Ishikawa (cell line): ENCODE data around the gene NBEAL1.

ENCODE experiments used
- CEBPB ChIP-seq: IDR thresholded peaks from 2 replicates; pipeline ENCODE4 v1.6.1; 2012
- CREB1 ChIP-seq: IDR thresholded peaks from 2 replicates; pipeline ENCODE4 v1.6.1; 2012; ENCODE audit warnings: low read depth
- EGR1 ChIP-seq: IDR thresholded peaks from 2 replicates; pipeline ENCODE4 v1.6.1; 2012
- EP300 ChIP-seq: IDR thresholded peaks from 2 replicates; pipeline ENCODE4 v1.6.1; 2012; ENCODE audit warnings: borderline replicate concordance
- FOXM1 ChIP-seq: IDR thresholded peaks from 2 replicates; pipeline ENCODE4 v1.6.1; 2012; ENCODE audit warnings: low read depth, borderline replicate concordance
- NFIC ChIP-seq: IDR thresholded peaks from 2 replicates; pipeline ENCODE4 v1.6.1; 2012
- RAD21 ChIP-seq: IDR thresholded peaks from 2 replicates; pipeline ENCODE4 v1.6.1; 2012; ENCODE audit warnings: low read depth
- REST ChIP-seq: IDR thresholded peaks from 2 replicates; pipeline ENCODE4 v1.6.1; 2012; ENCODE audit warnings: low read depth, mild to moderate bottlenecking
- TAF1 ChIP-seq: IDR thresholded peaks from 2 replicates; pipeline ENCODE4 v1.6.1; 2012; ENCODE audit warnings: low read depth, mild to moderate bottlenecking
- TCF12 ChIP-seq: IDR thresholded peaks from 2 replicates; pipeline ENCODE4 v1.6.1; 2012; ENCODE audit warnings: low read depth
- TEAD4 ChIP-seq: IDR thresholded peaks from 2 replicates; pipeline ENCODE4 v1.6.1; 2012
- USF1 ChIP-seq: IDR thresholded peaks from 2 replicates; pipeline ENCODE4 v1.6.1; 2012
- YY1 ChIP-seq: IDR thresholded peaks from 2 replicates; pipeline ENCODE4 v1.6.1; 2012; ENCODE audit warnings: low read depth
- ZBTB7A ChIP-seq: IDR thresholded peaks from 2 replicates; pipeline ENCODE4 v1.6.1; 2012; ENCODE audit warnings: low read depth
- TF ChIP-seq, protein P1 (sequence below): IDR thresholded peaks from 2 replicates; pipeline ENCODE4 v1.6.1; 2012

Gene NBEAL1

DNA sequence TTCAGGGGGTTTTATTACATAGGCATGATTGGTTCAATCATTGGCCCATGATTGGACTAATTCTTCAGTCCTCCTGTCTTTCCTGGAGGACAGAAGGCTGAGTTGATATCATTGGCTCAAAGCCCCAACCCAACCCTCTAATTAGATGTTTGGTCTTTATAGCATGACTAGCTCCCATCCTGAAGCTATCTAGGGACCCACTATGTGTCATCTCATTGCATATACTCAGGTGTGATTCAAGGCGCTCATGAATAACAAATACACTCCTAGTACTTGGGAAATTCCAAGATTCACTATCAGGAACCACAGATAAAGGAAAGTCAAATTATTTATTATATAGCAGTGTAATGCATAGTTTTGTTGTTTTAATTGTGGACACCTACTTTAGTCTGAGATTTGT is 24.9 kb upstream of the NBEAL1 start:
- TF ChIP-seq EGR1 = no peak
- no peak for TF ChIP-seq TAF1
- TF ChIP-seq EP300 = no peak
- no peak for TF ChIP-seq NFIC
- no peak for TF ChIP-seq RAD21
- TF ChIP-seq ZBTB7A = no peak
- TF ChIP-seq USF1 = no peak
- TF ChIP-seq FOXM1 = no peak
- no peak for TF ChIP-seq TEAD4
- TF ChIP-seq YY1 = no peak
- no peak for TF ChIP-seq TCF12
- no peak for TF ChIP-seq REST
- no peak for TF ChIP-seq CEBPB
- TF ChIP-seq CREB1 = no peak

- no peak for TF ChIP-seq EP300
Measured at GRCh38 chr2:202990501-202990900, 24.2 kb upstream of the NBEAL1 start.

GRCh38 chr2:203002054-203002821 is 12.4 kb upstream of the NBEAL1 start:
- TF ChIP-seq YY1 = no peak
- TF ChIP-seq USF1 = no peak
- no peak for TF ChIP-seq TAF1
- no peak for TF ChIP-seq CEBPB
- no peak for TF ChIP-seq TEAD4
- TF ChIP-seq ZBTB7A = no peak
- TF ChIP-seq EP300 = no peak
- no peak for TF ChIP-seq EGR1
- TF ChIP-seq TCF12 = no peak
- TF ChIP-seq REST = no peak
- no peak for TF ChIP-seq RAD21
- no peak for TF ChIP-seq NFIC
- no peak for TF ChIP-seq FOXM1
- no peak for TF ChIP-seq CREB1
- TF ChIP-seq, protein P1, sequence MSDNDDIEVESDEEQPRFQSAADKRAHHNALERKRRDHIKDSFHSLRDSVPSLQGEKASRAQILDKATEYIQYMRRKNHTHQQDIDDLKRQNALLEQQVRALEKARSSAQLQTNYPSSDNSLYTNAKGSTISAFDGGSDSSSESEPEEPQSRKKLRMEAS = no peak

GRCh38 chr2:203003716-203004115 is 11.0 kb upstream of the NBEAL1 start:
- TF ChIP-seq TAF1 = no peak
- no peak for TF ChIP-seq USF1
- TF ChIP-seq NFIC = no peak
- TF ChIP-seq, protein P1 = no peak
- no peak for TF ChIP-seq FOXM1
- TF ChIP-seq TCF12 = no peak

DNA sequence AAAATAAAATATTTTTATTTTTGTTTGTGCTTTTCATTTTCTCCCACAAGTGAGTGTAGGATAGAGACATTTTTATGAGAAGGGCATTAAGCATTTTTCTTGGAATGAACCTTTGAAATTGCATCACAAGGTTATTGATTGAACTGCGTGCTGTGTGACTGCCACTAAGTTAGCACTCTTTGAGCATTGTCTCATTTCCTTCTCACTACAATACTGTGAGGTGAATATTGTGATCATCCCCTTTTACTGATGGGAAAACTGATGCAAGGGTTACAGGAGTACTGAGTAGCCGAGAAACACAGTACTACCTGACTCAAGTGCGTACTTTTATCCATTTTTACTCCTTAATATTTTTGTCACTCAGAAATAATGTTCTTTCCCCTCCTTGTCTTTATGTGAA is 2.0 kb downstream of the NBEAL1 start:
- TF ChIP-seq ZBTB7A (no peak), CEBPB (no peak), CREB1 (no peak), TAF1 (no peak), RAD21 (no peak), USF1 (no peak), EP300 (no peak), EGR1 (no peak), REST (no peak), TCF12 (no peak), TEAD4 (no peak), YY1 (no peak)
- TF ChIP-seq, protein P1 = no peak
